A204.1 (cell line): ENCODE measurements around the gene HTR1D.

Experiments
- FAIRE-seq: peaks from 2 replicates; lab custom pipeline; 2012; peaks lifted over from hg19 to GRCh38; lab: Jason Lieb, UNC

HTR1D gene

GRCh38 chr1:23184212-23184934 is 32.9 kb downstream of the HTR1D start:
- FAIRE-seq = no peak

DNA sequence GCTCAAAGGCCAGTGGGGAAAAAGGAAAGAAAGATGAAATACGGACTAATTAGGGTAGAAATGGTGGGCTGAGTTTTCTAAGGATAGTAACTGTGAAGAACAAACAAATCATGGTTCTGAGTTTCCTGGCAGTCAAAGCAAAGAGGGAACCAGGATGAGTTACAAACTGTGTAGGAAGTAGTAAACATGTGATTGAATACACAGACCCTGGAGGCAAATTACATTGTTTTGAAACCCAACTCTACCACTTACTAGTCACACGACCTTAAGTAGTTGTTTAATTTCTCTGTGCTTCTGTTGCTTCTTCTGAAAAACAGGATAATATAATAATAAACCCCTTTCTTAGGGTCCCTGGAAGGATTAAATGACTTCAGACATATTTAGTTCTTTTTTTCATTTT is 37.4 kb downstream of the HTR1D start:
- no peak for FAIRE-seq

DNA sequence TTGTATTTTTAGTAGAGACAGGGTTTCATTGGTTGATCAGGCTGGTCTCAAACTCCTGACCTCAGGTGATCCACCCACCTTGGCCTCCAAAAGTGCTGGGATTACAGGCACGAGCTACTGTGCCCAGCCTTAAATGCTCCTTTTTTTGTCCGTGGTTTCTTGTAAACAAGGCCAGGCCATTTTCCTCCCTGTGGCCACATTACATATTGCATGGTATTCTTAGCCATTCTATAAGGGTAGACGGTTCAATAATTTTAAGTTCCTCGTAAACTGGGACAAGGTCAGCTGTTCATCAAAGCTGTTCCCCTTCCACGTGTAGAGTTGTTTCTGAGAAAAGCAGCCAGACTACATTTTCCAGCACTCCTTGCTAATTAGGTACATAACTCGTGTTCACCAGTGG is 38.4 kb downstream of the HTR1D start:
- FAIRE-seq = no peak

GRCh38 chr1:23178414-23178813 is 38.9 kb downstream of the HTR1D start:
- no peak for FAIRE-seq

DNA sequence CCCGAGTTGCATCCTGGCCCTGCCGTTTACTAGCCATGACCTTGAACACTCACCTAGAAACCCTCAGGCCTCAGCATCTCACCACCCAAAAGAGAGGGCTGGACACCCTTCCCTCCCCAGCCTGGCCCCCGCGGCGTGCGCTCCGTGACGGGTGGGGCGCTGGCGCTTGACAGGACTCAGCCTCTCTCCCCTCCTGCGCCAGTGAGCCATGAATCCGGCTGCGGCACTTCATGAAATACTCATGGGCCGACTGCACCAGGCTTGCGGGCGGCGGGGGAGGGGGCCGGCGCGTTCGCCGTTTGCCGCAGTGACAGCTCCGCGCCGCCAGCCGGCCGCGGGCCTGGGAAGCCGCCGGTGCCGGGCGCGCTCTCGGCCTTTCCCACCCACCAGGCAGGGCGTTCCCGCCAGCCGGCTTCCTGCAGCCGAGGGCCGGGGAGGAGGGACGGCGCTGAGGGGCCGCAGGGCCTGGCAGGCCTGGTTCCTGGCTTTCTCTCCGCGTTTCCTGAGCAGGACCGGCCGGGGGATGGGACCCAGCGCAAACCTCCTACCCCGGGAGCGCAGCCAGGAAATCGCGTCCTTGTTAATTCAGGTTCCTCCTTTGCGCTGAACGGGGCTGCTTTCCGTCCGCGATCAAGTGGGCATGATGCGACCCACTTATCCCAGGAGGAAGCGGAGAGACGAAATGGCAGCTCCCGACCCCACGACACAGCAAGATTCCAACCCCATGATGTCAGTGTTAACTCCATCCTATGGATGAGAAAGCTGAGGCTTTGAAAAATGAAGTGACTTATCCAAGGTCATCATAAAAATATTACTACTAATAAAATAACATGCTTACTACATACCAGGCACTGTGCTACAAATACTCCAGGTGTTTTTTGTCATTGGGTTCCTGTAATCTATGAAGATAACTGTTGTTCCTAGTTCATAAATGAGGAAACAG is 39.6 kb downstream of the HTR1D start:
- FAIRE-seq = no peak

GRCh38 chr1:23177031-23177430 is 40.3 kb downstream of the HTR1D start:
- FAIRE-seq = no peak

GRCh38 chr1:23174426-23175110 is 42.7 kb downstream of the HTR1D start:
- no peak for FAIRE-seq

GRCh38 chr1:23171181-23171755 is 46.0 kb downstream of the HTR1D start:
- no peak for FAIRE-seq

- no peak for FAIRE-seq
These were observed 47.5 kb downstream of the HTR1D start for GRCh38 chr1:23169727-23170335.

GRCh38 chr1:23169195-23169575 is 48.1 kb downstream of the HTR1D start:
- no peak for FAIRE-seq

- FAIRE-seq = peak; percentile 81
These were observed 48.7 kb downstream of the HTR1D start, which contains the start of gene LUZP1 for GRCh38 chr1:23168445-23169194. TSS of gene LUZP1 (minus strand) at chr1:23168856.

GRCh38 chr1:23168079-23168444 is 49.2 kb downstream of the HTR1D start:
- no peak for FAIRE-seq

GRCh38 chr1:23167353-23168078 is 49.8 kb downstream of the HTR1D start:
- FAIRE-seq = no peak

DNA sequence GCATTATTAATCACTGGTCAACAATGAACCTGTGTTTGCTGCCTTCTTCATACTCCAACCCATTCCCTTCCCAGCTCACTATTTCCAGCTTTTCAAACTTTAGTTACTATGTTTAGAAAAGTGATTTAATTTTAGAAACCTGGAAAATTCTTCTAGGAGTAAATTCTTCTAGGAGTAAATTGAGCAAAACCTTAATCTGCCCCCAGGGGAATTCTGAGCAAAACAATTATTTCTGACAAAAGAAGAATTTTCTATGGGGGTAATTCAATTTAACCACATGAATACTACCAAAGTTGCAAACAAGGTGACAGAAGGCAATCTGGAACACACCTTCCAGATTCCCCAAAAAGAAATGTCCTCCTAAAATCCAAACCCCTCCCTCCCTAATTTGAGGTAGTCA is 50.4 kb downstream of the HTR1D start:
- no peak for FAIRE-seq

DNA sequence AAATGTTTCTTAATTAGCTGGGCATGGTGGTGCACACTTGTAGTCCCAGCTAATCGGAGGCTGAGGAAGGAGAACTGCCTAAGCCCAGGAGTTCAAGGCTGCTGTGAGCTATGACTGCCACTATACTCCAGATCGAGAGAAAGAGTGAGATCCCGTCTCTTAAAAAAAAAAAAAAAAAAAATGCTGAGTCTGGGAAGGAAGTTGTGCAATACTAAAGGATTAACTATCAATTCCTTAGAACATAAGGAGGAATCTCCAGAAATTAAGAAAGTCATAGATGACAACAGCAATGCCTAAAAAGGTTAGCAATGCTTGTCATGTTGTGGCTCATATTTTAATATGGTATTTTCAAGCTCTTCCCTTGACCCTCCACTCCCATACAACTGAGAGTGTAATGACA is 53.9 kb downstream of the HTR1D start:
- no peak for FAIRE-seq

DNA sequence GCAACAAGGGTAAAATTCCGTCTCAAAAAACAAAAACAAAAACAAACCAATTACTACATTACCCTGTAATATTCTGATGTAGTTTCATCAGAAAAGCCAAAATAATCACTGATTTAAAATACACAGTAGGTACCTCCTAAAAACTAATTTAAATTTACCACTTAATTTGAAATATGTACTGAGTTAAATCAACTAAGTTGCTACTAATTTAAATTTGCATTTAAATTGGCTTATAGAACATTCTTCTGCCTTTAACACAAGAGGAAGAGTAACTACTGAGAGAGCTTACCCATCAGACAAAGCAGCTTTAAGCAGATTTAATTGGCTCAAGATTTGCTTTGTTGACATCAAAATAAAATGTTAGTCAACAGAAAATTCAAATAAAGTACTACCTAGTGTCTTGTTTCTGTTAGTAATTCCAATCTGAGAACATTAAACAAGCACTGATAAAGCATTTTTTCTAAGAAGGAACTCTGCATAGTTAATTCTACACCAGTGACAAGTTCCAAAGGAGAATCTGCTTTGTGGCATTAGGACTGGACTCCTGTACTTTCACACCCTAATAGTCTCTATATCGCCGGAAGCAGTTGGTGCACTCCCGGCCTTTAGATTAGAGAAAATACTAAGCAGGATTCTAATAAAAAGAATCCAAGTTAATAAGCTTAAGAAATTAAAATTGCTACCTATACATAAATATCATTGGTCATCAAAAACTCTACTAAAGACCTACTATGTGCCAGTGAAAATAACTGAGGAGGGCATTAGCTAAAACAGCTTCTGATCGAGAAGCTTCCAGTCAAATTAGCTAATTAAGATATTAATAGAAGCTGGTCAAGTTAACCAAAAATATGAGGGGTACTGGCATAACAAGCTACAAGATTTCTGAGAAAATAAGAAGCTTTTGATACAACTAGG is 57.1 kb downstream of the HTR1D start:
- no peak for FAIRE-seq

DNA sequence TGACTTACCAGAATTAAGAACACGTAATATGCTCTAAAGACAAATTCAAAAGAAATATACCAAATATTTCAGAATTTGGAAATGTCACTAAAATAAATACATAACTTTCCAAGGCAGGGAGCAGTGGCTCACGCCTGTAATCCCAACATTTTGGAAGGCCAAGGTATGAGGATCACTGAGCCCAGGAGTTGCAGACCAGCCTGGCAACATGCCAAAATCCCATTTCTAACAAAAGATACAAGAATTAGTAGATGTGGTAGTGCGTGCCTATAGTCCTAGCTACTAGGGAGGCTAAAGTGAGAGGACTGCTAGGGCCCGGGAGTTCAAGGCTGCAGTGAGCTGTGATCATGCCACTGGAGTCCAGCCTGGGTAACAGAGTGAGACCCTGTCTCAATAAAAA is 60.4 kb downstream of the HTR1D start:
- FAIRE-seq = no peak

- no peak for FAIRE-seq
These were observed 64.2 kb downstream of the HTR1D start for GRCh38 chr1:23152966-23153684.

GRCh38 chr1:23150742-23151141 is 66.6 kb downstream of the HTR1D start:
- FAIRE-seq = no peak
